ENCODE data around the gene LYRM9.
"Not testable (repeated sequence)": the region's sequence is repeated elsewhere in the genome, so short reads cannot be mapped to it uniquely, and the experiment has no call there.

The LYRM9 gene

GRCh38 chr17:27846808-27847307 lies 46.3 kb downstream of the LYRM9 start:
- H3K9ac ChIP-seq (ENCODE audit: low read length in 5 of 5); H3K27me3 ChIP-seq (ENCODE audit: control insufficient read depth in 5 of 5, insufficient read depth in 4 of 5, low read length in 5 of 5); H3K27ac ChIP-seq (ENCODE audit: low read depth, low read length); H3K9me3 ChIP-seq (ENCODE audit: control insufficient read depth in 5 of 5, low read length in 5 of 5); H3K36me3 ChIP-seq (ENCODE audit: control insufficient read depth in 5 of 5, insufficient read depth in 5 of 5, low read length in 5 of 5); H3K4me3 ChIP-seq (ENCODE audit: low read depth in 1 of 5, low read length in 5 of 5); H3K4me1 ChIP-seq (ENCODE audit: control insufficient read depth in 5 of 5, insufficient read depth in 5 of 5, low read length in 5 of 5): not testable (repeated sequence)

DNA sequence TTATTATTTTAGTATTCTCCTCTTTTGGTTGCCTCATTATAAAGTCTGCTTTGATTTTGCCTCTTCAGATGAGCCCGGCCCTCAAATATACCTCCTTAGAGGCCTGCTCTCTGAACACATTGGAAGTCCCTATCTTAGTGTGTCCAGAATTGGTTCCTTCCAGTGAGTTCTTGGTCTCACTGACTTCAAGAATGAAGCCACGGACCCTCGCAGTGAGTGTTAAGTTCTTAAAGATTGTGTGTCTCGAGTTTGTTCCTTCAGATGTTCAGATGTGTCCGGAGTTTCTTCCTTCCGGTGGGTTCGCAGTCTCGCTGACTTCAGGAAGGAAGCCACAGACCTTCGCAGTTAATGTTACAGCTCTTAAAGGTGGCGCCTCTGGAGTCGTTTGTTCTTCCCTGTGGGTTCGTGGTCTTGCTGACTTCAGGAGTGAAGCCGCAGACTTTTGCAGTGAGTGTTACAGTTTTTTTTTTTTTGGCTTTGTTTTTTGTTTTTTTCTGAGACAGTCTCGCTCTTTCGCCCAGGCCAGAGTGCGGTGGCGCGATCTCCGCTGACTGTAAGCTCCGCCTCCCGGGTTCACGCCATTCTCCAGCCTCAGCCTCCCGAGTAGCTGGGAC lies 47.0 kb downstream of the LYRM9 start:
- Histone ChIP-seq H3K4me1 (ENCODE audit: control insufficient read depth in 5 of 5, insufficient read depth in 5 of 5, low read length in 5 of 5) (no peaks in the 10 kb centered on the region), H3K27me3 (ENCODE audit: control insufficient read depth in 5 of 5, insufficient read depth in 4 of 5, low read length in 5 of 5) (no peaks in the 10 kb centered on the region), H3K9me3 (ENCODE audit: control insufficient read depth in 5 of 5, low read length in 5 of 5) (no peaks in the 10 kb centered on the region), H3K36me3 (ENCODE audit: control insufficient read depth in 5 of 5, insufficient read depth in 5 of 5, low read length in 5 of 5) (no peaks in the 10 kb centered on the region), H3K27ac (ENCODE audit: low read depth, low read length) (no peak overlapping the region), H3K9ac (ENCODE audit: low read length in 5 of 5) (no peak overlapping the region), H3K4me3 (ENCODE audit: low read depth in 1 of 5, low read length in 5 of 5) (no peak overlapping the region)

DNA sequence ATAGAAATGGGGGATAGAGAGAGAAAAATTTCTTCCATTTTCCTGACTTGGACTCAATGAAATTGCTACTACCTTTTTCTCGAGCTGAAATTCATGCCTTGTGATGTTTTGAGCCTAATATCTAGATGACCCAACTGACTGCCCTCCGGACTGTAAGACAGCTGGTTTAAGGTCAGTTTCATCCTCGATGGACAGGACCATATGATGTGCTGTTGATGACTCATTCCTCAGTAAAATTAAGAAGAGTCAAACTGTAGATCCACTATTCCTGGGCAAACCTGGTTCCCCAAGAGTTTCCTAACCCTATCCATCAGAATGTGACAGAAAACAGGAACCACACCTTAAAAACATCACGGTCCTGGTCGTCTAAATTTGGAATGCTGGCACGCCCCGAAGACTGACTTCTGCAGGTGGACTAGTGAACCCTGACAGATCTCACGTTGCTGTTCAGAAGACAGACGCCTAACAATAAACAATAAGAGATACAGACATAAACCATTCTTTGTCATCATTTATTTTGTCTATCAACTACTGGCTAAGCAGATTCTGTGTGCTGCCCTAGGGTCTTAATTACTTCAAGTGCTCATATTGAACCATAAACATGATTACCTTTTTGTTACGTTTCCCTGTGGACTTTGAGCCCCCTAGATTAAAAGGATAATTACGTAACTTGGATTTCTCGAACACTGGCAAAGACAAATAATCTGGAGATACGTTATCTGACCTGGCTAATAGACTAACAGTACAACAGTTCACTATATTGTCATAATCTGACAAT lies 47.7 kb downstream of the LYRM9 start:
- no peaks in the 10 kb centered on the region for H3K36me3 ChIP-seq (ENCODE audit: control insufficient read depth in 5 of 5, insufficient read depth in 5 of 5, low read length in 5 of 5)
- no peak overlapping the region for H3K4me3 ChIP-seq (ENCODE audit: low read depth in 1 of 5, low read length in 5 of 5)
- no peaks in the 10 kb centered on the region for H3K27me3 ChIP-seq (ENCODE audit: control insufficient read depth in 5 of 5, insufficient read depth in 4 of 5, low read length in 5 of 5)
- no peaks in the 10 kb centered on the region for H3K4me1 ChIP-seq (ENCODE audit: control insufficient read depth in 5 of 5, insufficient read depth in 5 of 5, low read length in 5 of 5)
- H3K9ac ChIP-seq (ENCODE audit: low read length in 5 of 5) = no peak overlapping the region
- no peaks in the 10 kb centered on the region for H3K9me3 ChIP-seq (ENCODE audit: control insufficient read depth in 5 of 5, low read length in 5 of 5)
- no peak overlapping the region for H3K27ac ChIP-seq (ENCODE audit: low read depth, low read length)

- H3K36me3 ChIP-seq (ENCODE audit: control insufficient read depth in 5 of 5, insufficient read depth in 5 of 5, low read length in 5 of 5) = no peaks in the 10 kb centered on the region
- H3K9ac ChIP-seq (ENCODE audit: low read length in 5 of 5) = no peak overlapping the region
- H3K4me1 ChIP-seq (ENCODE audit: control insufficient read depth in 5 of 5, insufficient read depth in 5 of 5, low read length in 5 of 5) = no peaks in the 10 kb centered on the region
- no peaks in the 10 kb centered on the region for H3K27me3 ChIP-seq (ENCODE audit: control insufficient read depth in 5 of 5, insufficient read depth in 4 of 5, low read length in 5 of 5)
- H3K9me3 ChIP-seq (ENCODE audit: control insufficient read depth in 5 of 5, low read length in 5 of 5) = no peaks in the 10 kb centered on the region
- H3K4me3 ChIP-seq (ENCODE audit: low read depth in 1 of 5, low read length in 5 of 5) = no peak overlapping the region
- no peak overlapping the region for H3K27ac ChIP-seq (ENCODE audit: low read depth, low read length)
Measured at GRCh38 chr17:27840688-27841087, 52.5 kb downstream of the LYRM9 start.

DNA sequence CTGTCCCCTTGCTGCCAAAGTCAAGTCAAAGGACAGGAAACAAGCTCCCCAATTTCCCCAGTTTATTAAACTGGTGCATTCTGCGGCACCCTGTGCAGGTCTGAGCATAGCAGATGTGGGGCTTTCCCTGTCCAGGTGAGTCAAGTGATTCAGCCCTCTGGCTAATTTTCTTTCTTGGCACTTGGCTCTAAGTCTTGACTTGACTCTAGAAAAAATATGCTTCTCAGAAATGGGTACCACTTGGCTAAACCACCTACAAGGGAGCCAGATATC lies 52.8 kb downstream of the LYRM9 start:
- H3K4me1 ChIP-seq (ENCODE audit: control insufficient read depth in 5 of 5, insufficient read depth in 5 of 5, low read length in 5 of 5); H3K36me3 ChIP-seq (ENCODE audit: control insufficient read depth in 5 of 5, insufficient read depth in 5 of 5, low read length in 5 of 5); H3K9ac ChIP-seq (ENCODE audit: low read length in 5 of 5); H3K27ac ChIP-seq (ENCODE audit: low read depth, low read length); H3K9me3 ChIP-seq (ENCODE audit: control insufficient read depth in 5 of 5, low read length in 5 of 5); H3K27me3 ChIP-seq (ENCODE audit: control insufficient read depth in 5 of 5, insufficient read depth in 4 of 5, low read length in 5 of 5); H3K4me3 ChIP-seq (ENCODE audit: low read depth in 1 of 5, low read length in 5 of 5): not testable (repeated sequence)

DNA sequence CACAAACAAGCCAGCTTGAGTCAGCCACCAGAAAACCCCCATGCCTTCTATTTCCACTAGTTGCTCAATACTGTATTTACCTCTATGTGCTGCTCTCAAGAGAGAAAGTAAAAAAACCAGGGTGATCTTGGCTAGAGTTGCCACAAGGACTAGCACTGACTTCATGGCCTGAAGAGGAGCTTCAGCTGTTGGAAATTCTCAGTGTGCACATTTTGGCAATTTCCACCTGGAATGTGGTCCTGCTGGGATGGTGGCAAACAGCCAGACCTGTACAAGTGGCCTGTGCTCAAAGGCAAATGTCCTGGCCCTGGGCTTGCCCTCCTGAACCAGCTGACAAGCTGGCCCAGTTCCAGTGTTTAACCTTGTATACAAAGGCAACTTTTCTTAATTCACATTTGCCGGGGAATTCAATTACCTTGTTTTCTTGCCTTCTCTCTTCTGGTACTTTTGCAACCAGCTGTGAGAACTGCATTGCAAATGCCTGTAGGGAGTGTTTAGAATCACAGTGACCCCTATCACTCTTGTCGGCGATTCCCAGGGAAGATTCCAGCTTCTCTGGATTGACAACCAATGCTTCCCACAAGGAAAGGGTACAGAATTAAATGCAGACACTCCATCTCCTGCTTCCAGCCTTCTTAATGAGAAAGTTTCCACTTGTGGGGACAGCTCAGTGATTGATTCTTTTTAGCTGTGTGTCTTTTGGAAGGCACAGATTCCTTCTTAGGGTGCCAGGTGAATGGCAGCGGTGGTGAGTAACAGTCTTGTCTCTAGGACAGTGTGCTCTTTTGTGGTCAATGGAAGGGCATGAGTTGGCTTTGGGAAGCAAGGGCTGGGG lies 53.4 kb downstream of the LYRM9 start:
- not testable (repeated sequence) for H3K27ac ChIP-seq (ENCODE audit: low read depth, low read length); H3K9me3 ChIP-seq (ENCODE audit: control insufficient read depth in 5 of 5, low read length in 5 of 5); H3K9ac ChIP-seq (ENCODE audit: low read length in 5 of 5); H3K4me1 ChIP-seq (ENCODE audit: control insufficient read depth in 5 of 5, insufficient read depth in 5 of 5, low read length in 5 of 5); H3K27me3 ChIP-seq (ENCODE audit: control insufficient read depth in 5 of 5, insufficient read depth in 4 of 5, low read length in 5 of 5); H3K4me3 ChIP-seq (ENCODE audit: low read depth in 1 of 5, low read length in 5 of 5); H3K36me3 ChIP-seq (ENCODE audit: control insufficient read depth in 5 of 5, insufficient read depth in 5 of 5, low read length in 5 of 5)

GRCh38 chr17:27838607-27839006 lies 54.6 kb downstream of the LYRM9 start:
- not testable (repeated sequence) for H3K4me1 ChIP-seq (ENCODE audit: control insufficient read depth in 5 of 5, insufficient read depth in 5 of 5, low read length in 5 of 5); H3K9me3 ChIP-seq (ENCODE audit: control insufficient read depth in 5 of 5, low read length in 5 of 5); H3K4me3 ChIP-seq (ENCODE audit: low read depth in 1 of 5, low read length in 5 of 5); H3K27ac ChIP-seq (ENCODE audit: low read depth, low read length); H3K27me3 ChIP-seq (ENCODE audit: control insufficient read depth in 5 of 5, insufficient read depth in 4 of 5, low read length in 5 of 5); H3K36me3 ChIP-seq (ENCODE audit: control insufficient read depth in 5 of 5, insufficient read depth in 5 of 5, low read length in 5 of 5); H3K9ac ChIP-seq (ENCODE audit: low read length in 5 of 5)

GRCh38 chr17:27837769-27838168 lies 55.4 kb downstream of the LYRM9 start:
- H3K9me3 ChIP-seq (ENCODE audit: control insufficient read depth in 5 of 5, low read length in 5 of 5); H3K9ac ChIP-seq (ENCODE audit: low read length in 5 of 5); H3K4me1 ChIP-seq (ENCODE audit: control insufficient read depth in 5 of 5, insufficient read depth in 5 of 5, low read length in 5 of 5); H3K27ac ChIP-seq (ENCODE audit: low read depth, low read length); H3K27me3 ChIP-seq (ENCODE audit: control insufficient read depth in 5 of 5, insufficient read depth in 4 of 5, low read length in 5 of 5); H3K36me3 ChIP-seq (ENCODE audit: control insufficient read depth in 5 of 5, insufficient read depth in 5 of 5, low read length in 5 of 5); H3K4me3 ChIP-seq (ENCODE audit: low read depth in 1 of 5, low read length in 5 of 5): not testable (repeated sequence)

GRCh38 chr17:27836651-27837050 lies 56.5 kb downstream of the LYRM9 start:
- no peak overlapping the region for H3K4me3 ChIP-seq (ENCODE audit: low read depth in 1 of 5, low read length in 5 of 5)
- no peaks in the 10 kb centered on the region for H3K9me3 ChIP-seq (ENCODE audit: control insufficient read depth in 5 of 5, low read length in 5 of 5)
- no peak overlapping the region for H3K27ac ChIP-seq (ENCODE audit: low read depth, low read length)
- H3K4me1 ChIP-seq (ENCODE audit: control insufficient read depth in 5 of 5, insufficient read depth in 5 of 5, low read length in 5 of 5) = no peaks in the 10 kb centered on the region
- H3K9ac ChIP-seq (ENCODE audit: low read length in 5 of 5) = no peak overlapping the region
- no peaks in the 10 kb centered on the region for H3K36me3 ChIP-seq (ENCODE audit: control insufficient read depth in 5 of 5, insufficient read depth in 5 of 5, low read length in 5 of 5)
- no peaks in the 10 kb centered on the region for H3K27me3 ChIP-seq (ENCODE audit: control insufficient read depth in 5 of 5, insufficient read depth in 4 of 5, low read length in 5 of 5)

GRCh38 chr17:27834571-27834970 lies 58.6 kb downstream of the LYRM9 start:
- Histone ChIP-seq H3K27me3 (ENCODE audit: control insufficient read depth in 5 of 5, insufficient read depth in 4 of 5, low read length in 5 of 5) (no peaks in the 10 kb centered on the region), H3K4me1 (ENCODE audit: control insufficient read depth in 5 of 5, insufficient read depth in 5 of 5, low read length in 5 of 5) (no peaks in the 10 kb centered on the region), H3K27ac (ENCODE audit: low read depth, low read length) (no peak overlapping the region), H3K36me3 (ENCODE audit: control insufficient read depth in 5 of 5, insufficient read depth in 5 of 5, low read length in 5 of 5) (no peaks in the 10 kb centered on the region), H3K9me3 (ENCODE audit: control insufficient read depth in 5 of 5, low read length in 5 of 5) (no peaks in the 10 kb centered on the region), H3K9ac (ENCODE audit: low read length in 5 of 5) (no peak overlapping the region), H3K4me3 (ENCODE audit: low read depth in 1 of 5, low read length in 5 of 5) (no peak overlapping the region)

Measured in subcutaneous abdominal adipose tissue (tissue), 5 donors.